ENCODE results near the gene ZNF831.

ZNF831 gene

DNA sequence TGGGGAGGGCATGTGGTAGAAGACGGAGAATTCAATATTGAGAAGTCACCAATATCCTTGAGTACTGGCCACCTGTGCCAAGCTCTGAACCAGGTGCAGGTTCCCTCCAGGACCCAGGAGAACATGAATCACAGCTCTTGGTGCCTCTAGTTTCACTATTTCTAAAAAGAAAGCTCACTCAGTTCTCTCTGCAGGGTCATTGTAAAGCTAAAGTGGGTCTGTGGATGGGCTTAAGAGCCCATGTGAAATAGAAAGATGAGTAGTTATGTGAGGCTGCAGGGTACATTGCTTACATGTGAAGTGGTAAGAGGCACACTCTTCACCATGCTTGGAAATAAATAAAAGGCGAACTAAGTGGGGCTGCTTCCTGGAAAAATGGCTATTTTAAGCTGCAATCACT lies 43.6 kb downstream of the ZNF831 start:
- in situ Hi-C loops (cut with MboI; ENCODE audit: low sequenced_read_pairs) = loop anchor here (10.0 to 25.0 kb wide), 3 partner anchors 122 to 720 kb away; partner anchors contain the start of genes GNAS and GNAS-AS1

DNA sequence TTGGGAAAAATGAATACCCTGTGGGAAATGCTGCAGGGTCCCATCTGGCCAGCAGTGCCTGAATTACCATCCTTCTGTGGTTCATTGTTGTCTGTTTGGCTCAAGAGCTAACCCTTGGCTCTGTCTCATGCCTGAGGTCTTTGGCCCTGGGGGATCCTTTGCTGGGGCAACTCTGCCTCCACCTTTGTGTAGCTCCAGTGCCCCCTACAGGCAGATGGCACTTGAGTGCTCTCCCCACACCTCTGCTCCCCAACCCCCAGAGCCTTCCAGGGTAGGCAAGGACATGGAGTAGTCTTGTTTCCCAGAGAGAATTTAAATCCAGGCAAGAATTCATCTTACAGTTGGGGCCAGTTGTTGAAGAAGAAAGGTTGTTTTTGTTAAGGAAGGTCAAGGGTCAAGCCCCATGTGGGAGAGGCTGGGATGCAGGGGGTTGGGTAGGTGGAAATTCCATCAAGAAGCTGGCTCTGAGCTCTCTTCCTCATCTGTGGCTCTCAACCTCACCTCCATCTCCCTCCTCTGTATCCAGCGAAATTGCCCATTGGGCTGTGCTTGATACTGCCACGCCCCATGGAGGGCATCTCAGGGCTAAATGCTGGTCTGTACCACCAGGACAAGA lies 44.2 kb downstream of the ZNF831 start:
- in situ Hi-C loops (cut with MboI; ENCODE audit: low sequenced_read_pairs) = loop anchor here (10.0 to 25.0 kb wide), 3 partner anchors 123 to 721 kb away; partner anchors contain the start of genes GNAS and GNAS-AS1

GRCh38 chr20:59210186-59210585 lies 46.6 kb downstream of the ZNF831 start:
- in situ Hi-C loops (cut with MboI; ENCODE audit: low sequenced_read_pairs) = loop anchor here (25.0 kb wide), 2 partner anchors 348 to 723 kb away; partner anchors contain the start of genes GNAS and GNAS-AS1

- in situ Hi-C loops (cut with MboI; ENCODE audit: low sequenced_read_pairs) = loop anchor here (25.0 kb wide), 2 partner anchors 349 to 724 kb away; partner anchors contain the start of genes GNAS and GNAS-AS1
These were observed 47.7 kb downstream of the ZNF831 start for GRCh38 chr20:59211208-59211765.

DNA sequence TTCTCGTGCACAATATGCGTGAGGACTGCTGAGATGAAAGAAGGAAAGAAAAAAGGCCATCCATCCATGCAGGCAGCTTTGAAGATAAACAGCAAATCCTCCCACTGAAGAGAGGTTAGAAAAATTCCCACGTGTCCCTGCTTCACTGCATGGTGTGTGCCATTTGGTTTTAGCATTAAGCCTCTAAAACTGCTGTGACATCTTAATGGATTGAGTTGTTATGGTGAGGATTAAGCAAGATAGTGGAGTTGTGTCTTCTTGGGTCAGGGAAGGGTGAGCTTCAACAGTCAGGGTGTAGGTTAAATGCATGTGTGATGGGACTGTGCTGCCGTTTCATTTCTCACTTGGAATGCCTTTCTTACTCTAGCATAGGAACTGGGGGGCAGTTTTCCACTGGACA lies 50.5 kb downstream of the ZNF831 start:
- in situ Hi-C loops (cut with MboI; ENCODE audit: low sequenced_read_pairs) = loop anchor here (25.0 kb wide), 2 partner anchors 352 to 727 kb away; partner anchors contain the start of genes GNAS and GNAS-AS1

DNA sequence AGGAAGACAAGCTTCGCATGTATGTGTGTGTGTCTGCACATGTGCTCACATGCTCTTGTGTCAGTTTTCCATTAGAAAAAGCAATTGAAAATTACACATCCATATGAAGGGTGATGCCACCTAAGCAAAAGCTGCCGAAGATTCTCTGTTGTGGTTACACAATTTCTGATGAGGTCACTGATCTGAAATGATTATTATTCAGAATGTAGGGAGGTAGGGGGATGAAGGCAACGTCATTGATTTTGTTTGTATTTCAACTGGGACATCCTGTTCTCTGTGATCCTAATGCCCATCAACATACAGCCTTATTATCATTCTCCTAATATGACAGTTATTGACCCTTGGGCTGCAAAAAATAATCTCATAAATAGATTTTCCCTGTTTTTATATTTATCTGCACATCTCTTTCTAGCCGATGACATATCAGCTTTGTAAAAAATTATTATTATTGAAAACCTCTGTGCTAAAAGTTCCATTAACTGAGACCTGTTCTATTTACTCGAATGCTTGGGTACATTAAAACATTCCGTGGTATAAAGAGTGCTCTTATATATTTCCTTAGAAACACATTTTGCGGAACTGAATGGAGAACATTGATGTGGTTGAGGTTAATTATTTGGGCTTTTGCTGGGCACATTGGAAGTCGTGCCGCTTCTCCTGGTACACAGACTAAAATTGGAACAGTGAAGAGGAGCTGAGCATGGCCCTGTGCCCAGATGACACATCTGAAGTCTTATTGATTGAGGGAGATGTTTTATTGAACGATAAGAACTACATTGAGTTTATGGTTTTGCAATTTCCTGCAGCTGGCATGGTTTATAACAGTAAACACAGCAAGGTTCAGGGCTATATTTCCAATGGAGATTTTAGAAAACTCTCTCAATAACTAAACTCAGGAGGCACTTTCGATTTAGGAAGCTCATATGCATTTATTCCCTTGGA lies 51.3 kb downstream of the ZNF831 start:
- in situ Hi-C loops (cut with MboI; ENCODE audit: low sequenced_read_pairs) = loop anchor here (25.0 kb wide), 2 partner anchors 353 to 728 kb away; partner anchors contain the start of genes GNAS and GNAS-AS1

- in situ Hi-C loops (cut with MboI; ENCODE audit: low sequenced_read_pairs) = loop anchor here (25.0 kb wide), 2 partner anchors 355 to 730 kb away; partner anchors contain the start of genes GNAS and GNAS-AS1
These were observed 53.6 kb downstream of the ZNF831 start for GRCh38 chr20:59217173-59217572.

DNA sequence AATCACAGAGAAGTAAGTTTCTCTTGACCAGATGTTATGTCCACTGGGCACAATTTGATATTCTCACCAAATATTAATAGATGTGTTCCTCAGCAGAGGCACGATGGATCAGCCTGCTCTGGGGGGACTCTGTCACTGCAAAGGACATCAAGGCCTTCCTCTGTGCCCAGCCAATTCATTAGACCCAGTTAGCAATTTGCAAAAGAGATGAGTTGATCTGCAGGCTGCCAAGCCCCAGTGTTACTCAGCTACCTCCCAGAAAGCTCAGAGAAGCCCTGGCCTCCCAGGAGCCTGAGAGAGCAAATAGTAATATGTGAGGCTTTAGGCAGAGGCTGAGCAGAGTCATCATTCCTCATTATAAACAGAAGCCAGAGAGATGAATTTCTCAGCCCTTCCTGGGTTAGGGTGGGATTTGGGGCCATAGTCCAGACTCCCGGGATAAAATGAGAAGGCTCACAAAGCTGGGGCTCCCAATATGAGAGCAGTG lies 54.2 kb downstream of the ZNF831 start:
- in situ Hi-C loops (cut with MboI; ENCODE audit: low sequenced_read_pairs) = loop anchor here (25.0 kb wide), 2 partner anchors 356 to 731 kb away; partner anchors contain the start of genes GNAS and GNAS-AS1

- in situ Hi-C loops (cut with MboI; ENCODE audit: low sequenced_read_pairs) = loop anchor here (25.0 kb wide), 2 partner anchors 357 to 732 kb away; partner anchors contain the start of genes GNAS and GNAS-AS1
These were observed 55.6 kb downstream of the ZNF831 start for GRCh38 chr20:59219211-59219610.

DNA sequence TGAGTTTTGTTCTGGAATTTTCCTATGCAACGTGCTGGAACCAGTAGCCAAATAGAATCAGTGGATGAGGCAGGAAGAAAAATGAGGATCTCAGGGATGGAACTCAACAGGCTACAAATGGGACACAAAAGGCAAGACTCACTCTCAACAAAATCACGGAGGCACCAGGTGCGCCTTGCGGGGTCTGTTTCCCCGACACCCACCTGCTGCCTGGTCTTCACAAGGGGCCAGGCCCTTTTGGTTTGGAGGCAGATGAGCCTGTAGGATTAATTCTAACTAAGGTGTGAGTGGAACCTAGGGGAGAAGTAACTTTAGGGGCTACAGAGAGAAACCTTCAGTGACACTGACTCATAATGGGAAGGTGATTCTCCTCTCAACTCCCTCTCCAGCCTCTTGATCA lies 56.5 kb downstream of the ZNF831 start:
- in situ Hi-C loops (cut with MboI; ENCODE audit: low sequenced_read_pairs) = loop anchor here (25.0 kb wide), 2 partner anchors 358 to 733 kb away; partner anchors contain the start of genes GNAS and GNAS-AS1

GRCh38 chr20:59221049-59221706 lies 57.6 kb downstream of the ZNF831 start:
- in situ Hi-C loops (cut with MboI; ENCODE audit: low sequenced_read_pairs) = loop anchor here (25.0 kb wide), 2 partner anchors 359 to 734 kb away; partner anchors contain the start of genes GNAS and GNAS-AS1

DNA sequence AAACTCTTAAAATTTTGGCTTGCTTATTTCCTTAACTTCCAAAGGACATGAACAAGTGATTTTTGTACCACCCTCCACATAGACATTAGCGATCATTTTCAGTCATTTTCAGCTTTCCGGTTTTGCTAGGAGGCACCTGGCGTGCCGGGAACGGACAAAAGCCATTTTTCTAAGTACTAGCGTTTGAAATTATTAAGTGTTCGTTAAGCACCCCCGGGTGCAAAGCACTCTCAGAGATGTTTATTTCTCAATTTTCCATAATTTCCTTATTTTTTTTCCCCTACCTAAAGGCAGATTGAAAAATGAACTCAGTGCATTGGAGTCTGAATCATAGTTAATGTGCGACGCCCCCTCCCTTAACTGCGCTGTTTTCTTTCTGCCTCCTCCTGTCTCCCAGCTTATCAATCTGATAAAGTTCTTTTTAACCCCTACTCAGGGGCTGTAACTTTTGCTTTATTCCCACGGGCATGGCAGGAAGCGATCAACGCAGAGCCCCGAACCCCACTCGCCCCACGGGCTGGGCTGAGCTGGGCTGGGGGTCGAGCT lies 58.2 kb downstream of the ZNF831 start:
- in situ Hi-C loops (cut with MboI; ENCODE audit: low sequenced_read_pairs) = loop anchor here (25.0 kb wide), 2 partner anchors 359 to 734 kb away; partner anchors contain the start of genes GNAS and GNAS-AS1

DNA sequence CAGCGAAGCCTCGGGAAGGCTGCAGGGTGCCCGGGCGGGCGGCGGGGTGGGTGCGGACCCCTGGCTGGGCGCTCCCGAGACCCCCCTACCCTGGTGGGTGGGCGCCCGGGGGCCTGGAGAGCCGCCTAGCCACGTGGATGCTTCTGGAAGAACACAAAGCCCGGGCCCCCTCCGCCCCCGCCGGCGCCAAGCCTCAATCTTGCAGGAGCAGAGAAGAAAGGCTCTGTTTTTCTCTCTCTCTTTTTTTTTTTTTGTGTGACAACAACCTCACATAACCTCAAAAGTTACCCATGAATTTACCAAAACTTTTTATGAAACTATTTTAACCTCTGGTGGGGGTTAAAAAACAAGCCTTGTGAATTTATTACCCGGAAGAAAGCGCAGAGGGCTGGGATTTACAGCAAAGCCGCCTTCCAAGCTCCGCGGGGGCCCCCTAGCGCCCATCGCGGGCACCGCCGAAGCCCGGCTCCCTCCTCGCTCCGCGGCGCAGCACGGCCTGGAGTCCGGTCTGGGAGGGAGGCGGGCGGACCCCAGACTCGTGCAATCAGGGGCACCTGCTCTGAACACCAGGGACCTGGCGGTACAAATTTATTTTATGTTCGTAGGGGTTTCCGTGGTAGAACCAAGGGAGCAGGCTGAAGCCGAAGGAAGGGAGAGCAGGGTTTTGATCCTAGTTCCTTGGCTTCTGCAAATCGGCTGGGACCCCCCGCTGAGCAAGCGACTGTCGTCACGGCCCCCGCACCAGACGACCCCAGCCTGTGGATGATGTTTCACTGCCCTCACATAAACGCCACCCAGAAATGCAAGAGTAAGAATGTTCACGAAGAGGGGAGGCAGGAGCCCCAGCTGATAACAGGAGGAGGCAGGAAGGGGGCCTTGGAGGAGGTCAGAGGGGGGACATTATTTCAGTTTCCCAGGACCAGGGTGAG lies 58.9 kb downstream of the ZNF831 start:
- in situ Hi-C loops (cut with MboI; ENCODE audit: low sequenced_read_pairs) = loop anchor here (25.0 kb wide), 2 partner anchors 360 to 735 kb away; partner anchors contain the start of genes GNAS and GNAS-AS1

GRCh38 chr20:59223182-59223601 lies 59.6 kb downstream of the ZNF831 start:
- in situ Hi-C loops (cut with MboI; ENCODE audit: low sequenced_read_pairs) = loop anchor here (25.0 kb wide), 2 partner anchors 361 to 736 kb away; partner anchors contain the start of genes GNAS and GNAS-AS1

DNA sequence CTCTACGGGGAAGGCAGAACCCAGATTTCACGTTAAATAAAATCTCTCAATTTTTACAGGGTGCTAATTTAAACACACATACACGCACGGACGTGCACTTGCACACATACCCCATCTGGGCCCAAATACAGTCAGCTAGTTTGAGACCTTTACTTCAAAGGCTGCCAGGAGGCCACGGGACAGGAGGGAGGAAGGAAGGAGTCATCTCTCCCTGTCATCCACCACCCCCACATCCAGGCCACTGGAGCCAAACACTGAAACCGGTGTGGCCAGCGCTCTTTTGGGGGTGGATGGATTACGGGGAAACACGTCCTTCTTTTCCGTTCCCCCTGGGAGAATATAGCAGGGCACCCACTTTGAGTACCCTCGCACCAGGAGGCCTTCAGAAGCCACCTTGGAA lies 60.1 kb downstream of the ZNF831 start:
- in situ Hi-C loops (cut with MboI; ENCODE audit: low sequenced_read_pairs) = loop anchor here (25.0 kb wide), 2 partner anchors 361 to 736 kb away; partner anchors contain the start of genes GNAS and GNAS-AS1

GRCh38 chr20:59224236-59224635 lies 60.6 kb downstream of the ZNF831 start:
- in situ Hi-C loops (cut with MboI; ENCODE audit: low sequenced_read_pairs) = loop anchor here (25.0 kb wide), 2 partner anchors 362 to 737 kb away; partner anchors contain the start of genes GNAS and GNAS-AS1

DNA sequence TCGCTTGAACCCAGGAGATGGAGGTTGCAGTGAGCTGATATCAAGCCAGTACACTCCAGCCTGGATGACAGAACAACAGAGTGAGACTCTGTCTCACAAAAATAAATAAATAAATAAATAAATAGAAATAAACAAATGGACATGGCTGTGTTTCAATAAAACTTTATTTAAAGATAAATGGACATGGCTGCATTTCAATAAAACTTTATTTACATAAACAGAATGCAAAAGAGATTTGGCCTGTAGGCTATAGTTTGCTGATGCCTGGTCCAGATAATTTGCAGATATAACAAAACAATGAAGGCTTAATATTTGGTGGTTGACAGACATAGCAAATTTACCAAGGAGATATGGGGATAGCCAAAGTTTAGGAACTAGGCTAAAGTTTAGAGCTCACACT lies 66.8 kb downstream of the ZNF831 start:
- in situ Hi-C loops (cut with MboI; ENCODE audit: low sequenced_read_pairs) = no loop called here
